Left ventricle myocardium inferior (tissue), 1 donor: ENCODE results near the gene NDUFS2. TPM values are rescaled to one million over a fixed set of nuclear protein-coding genes. Genes with fewer than 3 reads are reported as not detected.

Experiments used
- DNase-seq: peaks from one replicate; pipeline ENCODE4 v3.0.0-alpha.2; 2020
- H3K27ac ChIP-seq: fragments of 200-600 bp; replicated peaks from 2 replicates; pipeline ENCODE4 v1.8.0; 2021
- H3K27me3 ChIP-seq: fragments of 200-600 bp; 2 replicates; pipeline ENCODE4 v1.8.0; 2021; ENCODE audit warnings: low read depth
- H3K36me3 ChIP-seq: fragments of 200-600 bp; 2 replicates; pipeline ENCODE4 v1.8.0; 2021
- H3K4me1 ChIP-seq: fragments of 200-600 bp; 2 replicates; pipeline ENCODE4 v1.8.0; 2021
- H3K4me3 ChIP-seq: fragments of 200-600 bp; 2 replicates; pipeline ENCODE4 v1.8.0; 2021; ENCODE audit warnings: mild to moderate bottlenecking, moderate library complexity
- H3K9me3 ChIP-seq: fragments of 200-600 bp; replicated peaks from 2 replicates; pipeline ENCODE4 v1.8.0; 2021
- intact Hi-C: fragments of 100-400 bp; cut with micrococcal nuclease; formaldehyde crosslinking; loops from one replicate; pipeline ENCODE4 v1.11.0; 2022
- total RNA-seq: library from RNA; stranded (reverse); fragmentation: NEBNext Ultra II Directional; extraction: Animal tissue kit (Norgen Biotek cat#: 25700); gene quantifications from one replicate; pipeline ENCODE4 v1.2.1, GENCODE V29; 2021
- TF ChIP-seq, protein P1 (sequence below): fragments of 200-600 bp; IDR thresholded peaks from 2 replicates; pipeline ENCODE4 v1.8.0; 2021; ENCODE audit warnings: antibody characterized with exemption, mild to moderate bottlenecking, borderline replicate concordance
- donor health status: DM: no; HTN: yes; CAD: no; lungs with severe emphysema.

The NDUFS2 gene
- total RNA-seq, 1 donor from 2014 or later = 302 TPM

DNA sequence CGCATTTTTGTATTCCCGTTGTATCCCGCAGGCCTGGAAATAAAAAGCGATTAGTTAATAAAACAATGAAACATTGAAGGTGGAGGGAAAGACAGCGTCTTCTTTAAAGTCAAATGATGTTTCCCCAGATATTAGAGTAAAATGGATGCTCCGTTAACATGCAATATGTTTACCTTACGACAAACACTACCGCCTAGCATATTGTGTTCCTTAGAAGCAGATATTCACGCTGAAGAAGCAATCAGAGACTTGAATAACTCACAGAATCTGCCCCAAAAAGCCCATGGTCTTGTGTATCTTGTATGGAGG is 24.3 kb upstream of the NDUFS2 start:
- TF ChIP-seq, protein P1, sequence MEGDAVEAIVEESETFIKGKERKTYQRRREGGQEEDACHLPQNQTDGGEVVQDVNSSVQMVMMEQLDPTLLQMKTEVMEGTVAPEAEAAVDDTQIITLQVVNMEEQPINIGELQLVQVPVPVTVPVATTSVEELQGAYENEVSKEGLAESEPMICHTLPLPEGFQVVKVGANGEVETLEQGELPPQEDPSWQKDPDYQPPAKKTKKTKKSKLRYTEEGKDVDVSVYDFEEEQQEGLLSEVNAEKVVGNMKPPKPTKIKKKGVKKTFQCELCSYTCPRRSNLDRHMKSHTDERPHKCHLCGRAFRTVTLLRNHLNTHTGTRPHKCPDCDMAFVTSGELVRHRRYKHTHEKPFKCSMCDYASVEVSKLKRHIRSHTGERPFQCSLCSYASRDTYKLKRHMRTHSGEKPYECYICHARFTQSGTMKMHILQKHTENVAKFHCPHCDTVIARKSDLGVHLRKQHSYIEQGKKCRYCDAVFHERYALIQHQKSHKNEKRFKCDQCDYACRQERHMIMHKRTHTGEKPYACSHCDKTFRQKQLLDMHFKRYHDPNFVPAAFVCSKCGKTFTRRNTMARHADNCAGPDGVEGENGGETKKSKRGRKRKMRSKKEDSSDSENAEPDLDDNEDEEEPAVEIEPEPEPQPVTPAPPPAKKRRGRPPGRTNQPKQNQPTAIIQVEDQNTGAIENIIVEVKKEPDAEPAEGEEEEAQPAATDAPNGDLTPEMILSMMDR = no peak
- DNase-seq = no peak
- H3K27ac ChIP-seq = peak overlapping the region; percentile 91
- no peaks in the 10 kb centered on the region for H3K27me3 ChIP-seq
- intact Hi-C loops = no loop called here
- no peaks in the 10 kb centered on the region for H3K9me3 ChIP-seq
- H3K4me1 ChIP-seq = peaks cover 44% of the 10 kb centered on the region
- H3K36me3 ChIP-seq = peaks cover 28% of the 10 kb centered on the region
- peak overlapping the region; percentile 85 for H3K4me3 ChIP-seq

DNA sequence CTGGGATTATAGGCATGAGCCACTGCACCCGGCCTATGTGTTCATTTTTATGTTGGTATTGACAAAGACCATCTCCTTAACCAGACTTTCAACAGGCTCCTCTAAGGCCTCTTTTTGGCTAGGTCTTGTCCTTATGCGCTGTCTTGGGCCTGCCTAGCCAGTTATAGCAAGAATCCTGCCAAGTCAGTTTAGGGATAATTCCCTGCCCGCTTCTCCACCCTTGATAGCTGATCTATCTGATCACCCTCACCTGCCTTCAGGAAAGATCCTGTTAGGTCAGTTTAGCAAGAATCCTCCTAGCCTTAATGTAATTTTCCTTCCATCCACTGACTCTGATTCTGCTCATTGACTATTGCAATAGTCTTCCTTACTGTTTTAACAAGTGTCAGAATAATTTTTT is 22.5 kb upstream of the NDUFS2 start:
- intact Hi-C loops = no loop called here
- H3K4me1 ChIP-seq = peaks cover 44% of the 10 kb centered on the region
- no peaks in the 10 kb centered on the region for H3K27me3 ChIP-seq
- no peak for DNase-seq
- no peak overlapping the region for H3K4me3 ChIP-seq
- no peak overlapping the region for H3K27ac ChIP-seq
- TF ChIP-seq, protein P1 = no peak
- peaks cover 10% of the 10 kb centered on the region for H3K36me3 ChIP-seq
- H3K9me3 ChIP-seq = no peaks in the 10 kb centered on the region

- TF ChIP-seq, protein P1 = peak; percentile 41
- DNase-seq = no peak
Measured at GRCh38 chr1:161180639-161181038, 21.5 kb upstream of the NDUFS2 start.

DNA sequence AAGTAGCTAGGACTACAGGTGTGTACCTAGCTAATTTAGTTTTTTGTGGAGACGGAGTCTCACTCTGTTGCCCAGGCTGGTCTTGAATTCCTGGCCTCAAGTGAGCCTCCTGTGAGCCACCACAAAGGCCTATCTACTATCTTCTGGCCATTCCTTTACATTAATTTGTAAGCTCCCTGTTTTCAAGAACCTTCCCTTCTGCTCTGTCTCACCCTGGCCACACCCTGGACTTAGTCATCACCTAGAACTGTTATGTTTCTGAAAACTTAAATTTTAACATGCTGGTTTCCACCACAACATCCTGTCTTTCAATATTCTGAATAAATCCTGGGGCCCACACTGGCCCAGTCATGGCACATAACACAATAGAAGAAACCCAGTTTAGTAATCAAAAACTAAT is 20.0 kb upstream of the NDUFS2 start:
- H3K36me3 ChIP-seq = no peaks in the 10 kb centered on the region
- DNase-seq = no peak
- intact Hi-C loops = no loop called here
- no peaks in the 10 kb centered on the region for H3K9me3 ChIP-seq
- H3K27ac ChIP-seq = no peak overlapping the region
- H3K4me3 ChIP-seq = no peak overlapping the region
- TF ChIP-seq, protein P1 = no peak
- no peaks in the 10 kb centered on the region for H3K27me3 ChIP-seq
- H3K4me1 ChIP-seq = peaks cover 50% of the 10 kb centered on the region

More at GRCh38 chr1:161180639-161181038, 21.5 kb upstream of the NDUFS2 start:
- Histone ChIP-seq H3K9me3 (no peaks in the 10 kb centered on the region), H3K4me1 (peaks cover 53% of the 10 kb centered on the region), H3K4me3 (no peak overlapping the region), H3K27me3 (no peaks in the 10 kb centered on the region), H3K27ac (no peak overlapping the region), H3K36me3 (peaks cover 3% of the 10 kb centered on the region)
- intact Hi-C loops = no loop called here

GRCh38 chr1:161185282-161185682 is 16.9 kb upstream of the NDUFS2 start:
- Histone ChIP-seq H3K27me3 (no peaks in the 10 kb centered on the region), H3K9me3 (no peaks in the 10 kb centered on the region), H3K36me3 (no peaks in the 10 kb centered on the region), H3K27ac (peak overlapping the region; percentile 80), H3K4me1 (peaks cover 48% of the 10 kb centered on the region), H3K4me3 (no peak overlapping the region)
- TF ChIP-seq, protein P1 = no peak
- intact Hi-C loops = no loop called here
- peak; percentile 78 for DNase-seq
